Body of pancreas (tissue), 4 donors: ENCODE data around the gene MORN3. TPM values are rescaled to one million over a fixed set of nuclear protein-coding genes. Genes with fewer than 3 reads are reported as not detected.
A peak's percentile ranks its signal among the peaks of the same experiment; 100 is the strongest.
"Not testable (repeated sequence)": the region's sequence is repeated elsewhere in the genome, so short reads cannot be mapped to it uniquely, and the experiment has no call there.

Experiments
- ATAC-seq: fragments of 150-250 bp; one replicate; pipeline ENCODE4 v1.9.1; 2016
- DNase-seq, 4 donors: peaks; one replicate each; pipeline ENCODE4 v3.0.0-alpha.2; 2019
- H3K27ac ChIP-seq, 4 donors: fragments of 200-600 bp; sonication (generic); 1 replicate in 3 of 4; 2 replicates in 1 of 4; pipeline versions ENCODE4 v1.5.1 to v1.6.1; 2016 to 2019; ENCODE audit warnings: mild to moderate bottlenecking in 1 of 4, mixed read lengths in 1 of 4, moderate library complexity in 1 of 4
- H3K27me3 ChIP-seq, 2 donors: fragments of 200-600 bp; sonication (generic); one replicate each; pipeline ENCODE4 v1.6.0; 2016; ENCODE audit warnings: mild to moderate bottlenecking in 1 of 2
- H3K36me3 ChIP-seq, 2 donors: fragments of 200-600 bp; sonication (generic); replicated peaks in 1 of 2; 2 replicates each; pipeline ENCODE4 v1.5.1; 2016; ENCODE audit warnings: low read depth in 2 of 2; ENCODE audit not compliant: insufficient read depth in 1 of 2
- H3K4me1 ChIP-seq: fragments of 200-600 bp; sonication (generic); one replicate; pipeline ENCODE4 v1.6.0; 2016
- H3K4me3 ChIP-seq, 2 donors: fragments of 200-600 bp; sonication (generic); 1 replicate in 1 of 2; 2 replicates in 1 of 2; pipeline ENCODE4 v1.5.1; 2016 to 2019
- H3K9me3 ChIP-seq, 3 donors: fragments of 200-600 bp; sonication (generic); 1 replicate in 2 of 3; 2 replicates in 1 of 3; pipeline ENCODE4 v1.5.1; 2016
- POLR2A ChIP-seq, 3 donors: fragments of 450-650 bp; IDR thresholded peaks; one replicate each; pipeline ENCODE4 v1.6.1; 2016; ENCODE audit warnings: antibody characterized with exemption in 3 of 3, mild to moderate bottlenecking in 2 of 3
- WGBS, 2 donors: methylation state at CpG; one replicate each; pipeline ENCODE4 v1.1.5; 2017; 5-methylcytosine and 5-hydroxymethylcytosine counted together
- intact Hi-C: fragments of 100-400 bp; cut with DNase I; formaldehyde crosslinking; loops from one replicate; pipeline ENCODE4 v1.15.1; 2023
- total RNA-seq, 2 donors: library from RNA; depleted of rRNA; stranded (reverse); fragments of >200 nt; gene quantifications; one replicate each; pipeline ENCODE4 v1.1.0, GENCODE V29; 2016
- TF ChIP-seq, protein P1 (sequence below), 7 experiments: fragments of 450-650 bp in 4 of 7; fragments of 200-600 bp in 3 of 7; sonication (generic) in 3 of 7; IDR thresholded peaks; one replicate each; pipeline ENCODE4 v1.5.1; 2016 to 2019; ENCODE audit warnings: antibody characterized with exemption in 7 of 7

The MORN3 gene
- total RNA-seq, 2 donors from 2014 or later = not detected

DNA sequence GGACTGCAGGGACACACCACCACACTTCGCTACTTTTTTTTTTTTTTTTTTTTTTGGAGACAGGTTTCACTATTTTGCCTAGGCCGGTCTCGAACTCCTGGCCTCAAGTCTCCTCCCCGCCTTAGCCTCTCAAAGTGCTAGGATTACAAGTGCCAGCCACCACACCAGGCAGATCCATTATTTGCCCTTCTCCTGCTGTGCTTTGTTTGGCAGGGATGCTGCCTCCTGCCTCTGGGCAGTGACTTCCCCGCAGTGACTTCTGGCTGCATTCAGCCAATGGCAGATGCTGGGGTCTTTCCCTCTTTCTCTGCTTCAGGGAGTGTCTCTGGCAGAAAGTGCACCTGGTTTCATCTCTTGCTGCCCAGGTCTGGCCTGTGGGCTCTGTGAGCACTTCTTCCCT, 6.7 kb upstream of the MORN3 start:
- intact Hi-C loops = loop anchor here (5.0 kb wide), 1 partner anchor 129 kb away; no protein-coding TSS in a partner anchor
- WGBS, 2 donors = 93 to 100% methylated on average over 3 to 5 of the region's 5 CpGs

DNA sequence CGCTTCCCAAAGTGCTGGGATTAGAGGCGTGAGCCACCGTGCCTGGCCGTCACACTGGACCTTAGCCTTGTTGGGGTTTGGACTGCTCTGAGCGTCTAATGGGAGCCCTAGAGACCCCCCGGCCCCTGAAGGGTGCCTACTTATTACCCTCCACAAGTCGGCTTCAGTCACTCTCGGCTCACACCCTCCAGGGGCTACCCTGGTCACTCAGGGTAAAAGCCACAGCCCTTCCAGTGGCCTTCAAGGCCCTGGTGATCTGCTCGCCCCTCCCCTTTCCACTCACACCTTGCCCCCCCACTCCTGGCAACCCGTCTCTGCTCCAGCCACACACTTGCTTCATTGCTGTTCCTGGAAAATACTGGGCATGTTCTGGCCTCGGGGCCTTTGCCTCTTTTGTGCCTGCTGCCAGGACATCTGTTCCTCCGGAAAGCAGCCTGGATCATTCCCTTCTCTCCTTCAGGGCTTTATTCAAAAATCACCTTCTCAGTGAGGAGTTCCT, 3.6 kb upstream of the MORN3 start:
- peak; percentile 83 for ATAC-seq
- peak; percentile 82 to 89 (median 88) for DNase-seq
- 19 to 25% methylated on average over 8 to 12 of the region's 12 CpGs for WGBS, 2 donors
- Histone ChIP-seq H3K4me3 (no peak overlapping the region), H3K27ac (peak overlapping the region; percentile 65 to 93 (median 79)), H3K4me1 (peaks cover 20% of the 10 kb centered on the region), H3K27me3 (no peaks in the 10 kb centered on the region), H3K36me3 (no peaks in the 10 kb centered on the region), H3K9me3 (no peaks in the 10 kb centered on the region)
- TF ChIP-seq, protein P1, sequence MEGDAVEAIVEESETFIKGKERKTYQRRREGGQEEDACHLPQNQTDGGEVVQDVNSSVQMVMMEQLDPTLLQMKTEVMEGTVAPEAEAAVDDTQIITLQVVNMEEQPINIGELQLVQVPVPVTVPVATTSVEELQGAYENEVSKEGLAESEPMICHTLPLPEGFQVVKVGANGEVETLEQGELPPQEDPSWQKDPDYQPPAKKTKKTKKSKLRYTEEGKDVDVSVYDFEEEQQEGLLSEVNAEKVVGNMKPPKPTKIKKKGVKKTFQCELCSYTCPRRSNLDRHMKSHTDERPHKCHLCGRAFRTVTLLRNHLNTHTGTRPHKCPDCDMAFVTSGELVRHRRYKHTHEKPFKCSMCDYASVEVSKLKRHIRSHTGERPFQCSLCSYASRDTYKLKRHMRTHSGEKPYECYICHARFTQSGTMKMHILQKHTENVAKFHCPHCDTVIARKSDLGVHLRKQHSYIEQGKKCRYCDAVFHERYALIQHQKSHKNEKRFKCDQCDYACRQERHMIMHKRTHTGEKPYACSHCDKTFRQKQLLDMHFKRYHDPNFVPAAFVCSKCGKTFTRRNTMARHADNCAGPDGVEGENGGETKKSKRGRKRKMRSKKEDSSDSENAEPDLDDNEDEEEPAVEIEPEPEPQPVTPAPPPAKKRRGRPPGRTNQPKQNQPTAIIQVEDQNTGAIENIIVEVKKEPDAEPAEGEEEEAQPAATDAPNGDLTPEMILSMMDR (IDR thresholded peaks at IDR 0.05) = no peak
- peak in 2 of 3 donors; percentile 11 to 44 for TF ChIP-seq POLR2A (IDR thresholded peaks at IDR 0.05)
- intact Hi-C loops = no loop called here

More for the DNA sequence above, 6.7 kb upstream of the MORN3 start:
- H3K36me3 ChIP-seq = no peaks in the 10 kb centered on the region
- no peak overlapping the region for H3K27ac ChIP-seq
- no peak for ATAC-seq
- H3K27me3 ChIP-seq = no peaks in the 10 kb centered on the region
- no peaks in the 10 kb centered on the region for H3K9me3 ChIP-seq
- DNase-seq = no peak
- H3K4me3 ChIP-seq = no peak overlapping the region
- TF ChIP-seq, protein P1 (IDR thresholded peaks at IDR 0.05) = no peak
- TF ChIP-seq POLR2A (IDR thresholded peaks at IDR 0.05) = no peak
- peaks cover 20% of the 10 kb centered on the region for H3K4me1 ChIP-seq

DNA sequence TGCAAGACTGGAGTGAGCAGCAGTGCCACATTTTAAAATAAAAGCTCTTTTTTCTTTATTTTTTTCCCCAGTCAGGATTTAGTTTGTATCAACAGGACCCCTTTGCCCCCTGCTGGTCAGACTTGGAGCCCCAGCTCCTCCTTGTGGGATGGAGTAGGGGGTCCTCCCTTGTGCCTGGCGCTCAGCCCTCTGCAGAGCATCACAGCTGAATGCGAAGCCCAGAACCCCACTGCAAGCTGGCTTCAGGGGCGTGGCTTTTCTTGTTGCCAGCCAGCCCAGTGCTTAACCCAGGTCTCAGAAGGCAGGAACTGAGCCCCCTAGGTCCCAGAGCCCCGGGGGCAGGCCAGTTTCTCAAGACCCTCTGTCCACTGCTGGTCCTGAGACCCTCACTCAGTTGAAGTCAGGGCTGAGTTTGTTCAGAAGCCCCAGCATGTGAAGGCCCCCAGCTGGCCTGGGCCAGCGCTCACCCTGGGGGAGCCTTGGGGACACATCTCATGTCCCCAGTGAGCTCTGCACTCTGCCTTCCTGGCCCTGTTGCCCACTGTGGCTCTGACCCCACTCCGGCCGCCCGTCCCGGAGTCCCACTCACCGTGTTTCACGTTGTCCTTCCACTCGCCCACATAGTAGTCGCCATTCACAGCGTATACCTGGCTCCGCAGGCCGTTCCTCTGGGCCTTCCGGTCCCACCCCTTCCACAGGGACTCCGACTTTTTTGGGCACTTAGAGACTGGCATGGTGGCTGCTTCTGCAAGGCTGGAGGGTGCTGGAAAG, 519 bp downstream of the MORN3 start:
- intact Hi-C loops = no loop called here
- Histone ChIP-seq H3K4me1 (peaks cover 20% of the 10 kb centered on the region), H3K4me3 (no peak overlapping the region), H3K27ac (no peak overlapping the region), H3K27me3 (no peaks in the 10 kb centered on the region), H3K36me3 (no peaks in the 10 kb centered on the region), H3K9me3 (no peaks in the 10 kb centered on the region)
- TF ChIP-seq POLR2A (IDR thresholded peaks at IDR 0.05) = no peak
- TF ChIP-seq, protein P1 (IDR thresholded peaks at IDR 0.05) = peak in 5 of 7 experiments; percentile 29 to 44 (median 31)
- WGBS, 2 donors = 58 to 71% methylated on average over 17 to 18 of the region's 18 CpGs
- DNase-seq (peak; percentile 32 to 62 (median 38)), ATAC-seq (no peak)

DNA sequence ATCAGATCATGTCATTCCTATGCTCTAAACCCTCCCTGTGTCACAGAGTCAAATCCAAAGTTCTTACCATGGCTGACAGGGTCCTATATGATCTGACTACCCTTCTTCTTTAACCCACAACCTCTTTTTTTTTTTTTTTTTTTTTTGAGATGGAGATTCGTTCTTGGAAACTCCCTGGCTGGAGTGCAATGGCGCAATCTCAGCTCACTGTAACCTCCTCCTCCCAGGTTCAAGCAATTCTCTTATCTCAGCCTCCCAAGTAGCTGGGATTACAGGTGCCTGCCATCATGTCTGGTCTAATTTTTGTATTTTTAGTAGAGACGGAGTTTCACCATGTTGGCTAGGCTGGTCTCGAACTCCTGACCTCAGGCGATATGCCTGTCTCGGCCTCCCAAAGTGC, 2.6 kb downstream of the MORN3 start:
- H3K27me3 ChIP-seq, H3K4me3 ChIP-seq, H3K9me3 ChIP-seq, ATAC-seq, H3K36me3 ChIP-seq, H3K27ac ChIP-seq, DNase-seq, H3K4me1 ChIP-seq, intact Hi-C loops: not testable (repeated sequence)
- WGBS, 2 donors = 56 to 77% methylated on average over 3 to 6 of the region's 6 CpGs

DNA sequence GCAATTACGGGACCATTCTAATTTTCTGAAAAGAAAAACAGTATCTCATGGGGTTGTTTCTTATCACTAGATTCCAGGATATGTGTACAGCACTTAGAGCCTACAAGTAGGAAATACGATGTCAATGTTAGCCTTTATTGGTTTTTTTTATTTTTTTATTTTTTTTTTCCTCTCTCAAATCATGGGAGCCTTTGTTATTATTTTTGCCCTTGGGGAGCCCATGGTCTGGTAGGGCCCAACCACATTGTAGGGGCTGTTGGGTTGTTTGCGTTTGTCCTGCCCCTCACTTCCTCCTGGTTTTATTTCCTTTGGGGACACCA, 5.9 kb downstream of the MORN3 start:
- WGBS, 2 donors = 75 to 82% methylated on average over 3 of the region's 3 CpGs
- DNase-seq = no peak
- TF ChIP-seq, protein P1 (IDR thresholded peaks at IDR 0.05) = no peak
- no peak for TF ChIP-seq POLR2A (IDR thresholded peaks at IDR 0.05)
- H3K27me3 ChIP-seq = no peaks in the 10 kb centered on the region
- no peak for ATAC-seq
- intact Hi-C loops = no loop called here
- no peaks in the 10 kb centered on the region for H3K36me3 ChIP-seq
- H3K4me1 ChIP-seq = no peaks in the 10 kb centered on the region
- no peak overlapping the region for H3K4me3 ChIP-seq
- H3K9me3 ChIP-seq = no peaks in the 10 kb centered on the region
- no peak overlapping the region for H3K27ac ChIP-seq

DNA sequence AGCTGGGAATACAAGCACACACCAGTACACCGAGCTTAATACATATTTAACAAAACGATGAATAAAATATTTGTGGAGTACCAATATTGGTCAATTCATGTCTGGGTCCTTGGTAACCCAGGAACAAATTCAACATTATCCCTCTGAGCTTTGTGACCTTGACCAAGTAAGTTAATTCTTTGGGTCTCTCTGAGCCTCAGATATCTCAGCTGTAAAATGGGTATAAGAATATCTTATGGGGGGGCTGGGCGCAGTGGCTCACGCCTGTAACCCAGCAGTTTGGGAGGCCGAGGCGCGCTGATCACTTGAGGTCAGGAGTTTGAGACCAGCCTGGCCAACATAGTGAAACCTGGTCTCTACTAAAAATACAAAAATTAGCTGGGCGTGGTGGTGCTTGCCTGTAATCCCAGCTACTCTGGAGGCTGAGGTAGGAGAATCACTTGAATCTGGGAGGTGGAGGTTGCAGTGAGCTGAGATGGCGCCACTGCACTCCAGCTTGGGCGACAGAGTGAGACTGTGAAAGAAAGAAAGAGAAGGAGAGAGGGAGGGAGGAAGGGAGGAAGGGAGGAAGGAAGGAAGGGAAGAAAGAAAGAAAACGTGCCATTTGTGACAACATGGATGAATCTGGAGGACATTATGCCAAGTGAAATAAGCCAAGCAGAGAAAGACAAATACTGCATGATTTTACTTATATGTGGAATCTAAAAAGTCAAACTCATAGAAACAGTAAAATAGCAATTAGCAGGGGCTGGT, 7.9 kb downstream of the MORN3 start:
- WGBS, 2 donors = 83 to 85% methylated on average over 11 of the region's 11 CpGs
- intact Hi-C loops, H3K27ac ChIP-seq, DNase-seq, ATAC-seq, H3K4me3 ChIP-seq, H3K9me3 ChIP-seq, H3K36me3 ChIP-seq, H3K4me1 ChIP-seq, H3K27me3 ChIP-seq: not testable (repeated sequence)
